Neural cell (in vitro differentiated cells): ENCODE results near the gene ZNF691. TPM values are rescaled to one million over a fixed set of nuclear protein-coding genes. Genes with fewer than 3 reads are reported as not detected.

Experiments
- H2AFZ ChIP-seq: fragments of 200-600, 300-800 bp; sonication (generic), shearing (Covaris generic); 2 replicates; pipeline ENCODE4 v1.6.0; 2014; ENCODE audit warnings: low read depth, mild to moderate bottlenecking, antibody characterized with exemption, low read length, moderate library complexity
- H3F3A ChIP-seq: fragments of 200-600 bp; shearing (Covaris generic); 2 replicates; pipeline ENCODE4 v1.6.1; 2016; ENCODE audit warnings: mild to moderate bottlenecking, moderate library complexity, mixed read lengths, antibody characterized with exemption, low read length; ENCODE audit not compliant: insufficient read depth, poor library complexity, severe bottlenecking
- H3K27ac ChIP-seq: fragments of 200-600, 300-800 bp; sonication (generic), shearing (Covaris generic); 2 replicates; pipeline ENCODE4 v1.5.1; 2014; ENCODE audit warnings: mild to moderate bottlenecking, low read length, moderate library complexity
- H3K27me3 ChIP-seq: fragments of 300-800, 200-600 bp; sonication (generic), shearing (Covaris generic); 2 replicates; pipeline ENCODE4 v1.6.0; 2014; ENCODE audit warnings: mild to moderate bottlenecking, low read depth, low read length, moderate library complexity; ENCODE audit not compliant: insufficient read depth
- H3K36me3 ChIP-seq: fragments of 300-800, 200-600 bp; sonication (generic), shearing (Covaris generic); 2 replicates; pipeline ENCODE4 v1.5.1; 2014; ENCODE audit warnings: mild to moderate bottlenecking, antibody characterized with exemption, low read length, moderate library complexity; ENCODE audit not compliant: insufficient read depth
- H3K4me2 ChIP-seq: fragments of 300-800, 200-600 bp; sonication (generic), shearing (Covaris generic); 2 replicates; pipeline ENCODE4 v1.6.0; 2014; ENCODE audit warnings: mild to moderate bottlenecking, low read length
- H3K4me3 ChIP-seq: fragments of 300-800, 200-600 bp; sonication (generic), shearing (Covaris generic); 2 replicates; pipeline ENCODE4 v1.5.1; 2014; ENCODE audit warnings: mild to moderate bottlenecking, low read length, moderate library complexity
- H3K79me2 ChIP-seq: fragments of 200-600 bp; shearing (Covaris generic); replicated peaks from 2 replicates; pipeline ENCODE4 v1.6.0; 2014; ENCODE audit warnings: mild to moderate bottlenecking, low read length, moderate library complexity; ENCODE audit not compliant: insufficient read depth
- H3K9ac ChIP-seq: fragments of 300-800, 200-600 bp; sonication (generic), shearing (Covaris generic); 2 replicates; pipeline ENCODE4 v1.6.1; 2016; ENCODE audit warnings: mild to moderate bottlenecking, low read length, mixed read lengths
- H3K9me2 ChIP-seq: fragments of 200-600 bp; shearing (Covaris generic); 2 replicates; pipeline ENCODE4 v1.6.1; 2016; ENCODE audit warnings: mild to moderate bottlenecking, low read length, mixed read lengths; ENCODE audit not compliant: insufficient read depth
- H3K9me3 ChIP-seq: fragments of 200-600, 300-800 bp; sonication (generic), shearing (Covaris generic); 2 replicates; pipeline ENCODE4 v1.6.1; 2016; ENCODE audit warnings: mild to moderate bottlenecking, mixed run types, low read length, moderate library complexity, mixed read lengths
- H4K20me1 ChIP-seq: fragments of 200-600 bp; shearing (Covaris generic); 2 replicates; pipeline ENCODE4 v1.6.1; 2016; ENCODE audit warnings: mild to moderate bottlenecking, mixed run types; ENCODE audit not compliant: insufficient read depth
- CTCF ChIP-seq: fragments of 450-650 bp; IDR thresholded peaks from 2 replicates; pipeline ENCODE4 v1.5.1; 2014; ENCODE audit warnings: antibody characterized with exemption, mild to moderate bottlenecking, moderate library complexity; ENCODE audit not compliant: poor library complexity, severe bottlenecking
- EP300 ChIP-seq: fragments of 450-650 bp; conservative IDR thresholded peaks from 2 replicates; pipeline ENCODE4 v1.6.1; 2014; ENCODE audit warnings: antibody characterized with exemption, mild to moderate bottlenecking, moderate library complexity; ENCODE audit not compliant: poor library complexity, severe bottlenecking
- EZH2 ChIP-seq: fragments of 200-600, 300-800 bp; shearing (Covaris generic), sonication (generic); IDR thresholded peaks from 2 replicates; pipeline ENCODE4 v1.6.1; 2014; ENCODE audit warnings: antibody characterized with exemption, low read length, borderline replicate concordance, mild to moderate bottlenecking; ENCODE audit not compliant: insufficient read depth, poor library complexity, severe bottlenecking
- MXI1 ChIP-seq: fragments of 450-650 bp; conservative IDR thresholded peaks from 2 replicates; pipeline ENCODE4 v1.6.1; 2014; ENCODE audit warnings: antibody characterized with exemption, mild to moderate bottlenecking; ENCODE audit not compliant: poor library complexity, severe bottlenecking
- POLR2AphosphoS5 ChIP-seq: IDR thresholded peaks from 2 replicates; pipeline ENCODE4 v1.6.1; 2012
- RAD21 ChIP-seq: fragments of 450-650 bp; conservative IDR thresholded peaks from 2 replicates; pipeline ENCODE4 v1.6.1; 2014; ENCODE audit warnings: antibody characterized with exemption, mild to moderate bottlenecking, moderate library complexity
- REST ChIP-seq: IDR thresholded peaks from 2 replicates; pipeline ENCODE4 v1.6.1; 2012; ENCODE audit warnings: borderline replicate concordance
- SMC3 ChIP-seq: fragments of 450-650 bp; conservative IDR thresholded peaks from 2 replicates; pipeline ENCODE4 v1.6.1; 2014; ENCODE audit warnings: antibody characterized with exemption, mild to moderate bottlenecking, moderate library complexity; ENCODE audit not compliant: poor library complexity
- TAF1 ChIP-seq: IDR thresholded peaks from 2 replicates; pipeline ENCODE4 v1.6.1; 2012; ENCODE audit warnings: low read depth
- polyA plus RNA-seq: library from polyadenylated mRNA; depleted of rRNA; stranded (reverse); fragments of >200 nt; gene quantifications from 2 replicates; pipeline ENCODE4 v1.2.3, GENCODE V29; 2014

The ZNF691 gene
- polyA plus RNA-seq, 1 donor from 2014 or later: 14.9 TPM

- Histone ChIP-seq H3K4me2 (no peak overlapping the region), H4K20me1 (no peaks in the 10 kb centered on the region), H3K9me2 (no peaks in the 10 kb centered on the region), H3K79me2 (no peaks in the 10 kb centered on the region), H3K27ac (no peak overlapping the region), H3K9ac (no peak overlapping the region), H2AFZ (no peak overlapping the region), H3K4me3 (no peak overlapping the region), H3K27me3 (no peaks in the 10 kb centered on the region), H3F3A (no peaks in the 10 kb centered on the region), H3K36me3 (no peaks in the 10 kb centered on the region), H3K9me3 (no peaks in the 10 kb centered on the region)
- no peak for TF ChIP-seq EP300
- no peak for TF ChIP-seq SMC3
- no peak for TF ChIP-seq RAD21
- TF ChIP-seq EZH2: no peak
- no peak for TF ChIP-seq CTCF
- no peak for TF ChIP-seq POLR2AphosphoS5
- no peak for TF ChIP-seq MXI1
- no peak for TF ChIP-seq REST
- no peak for TF ChIP-seq TAF1
These were observed 15.1 kb upstream of the ZNF691 start for GRCh38 chr1:42831273-42831672.

DNA sequence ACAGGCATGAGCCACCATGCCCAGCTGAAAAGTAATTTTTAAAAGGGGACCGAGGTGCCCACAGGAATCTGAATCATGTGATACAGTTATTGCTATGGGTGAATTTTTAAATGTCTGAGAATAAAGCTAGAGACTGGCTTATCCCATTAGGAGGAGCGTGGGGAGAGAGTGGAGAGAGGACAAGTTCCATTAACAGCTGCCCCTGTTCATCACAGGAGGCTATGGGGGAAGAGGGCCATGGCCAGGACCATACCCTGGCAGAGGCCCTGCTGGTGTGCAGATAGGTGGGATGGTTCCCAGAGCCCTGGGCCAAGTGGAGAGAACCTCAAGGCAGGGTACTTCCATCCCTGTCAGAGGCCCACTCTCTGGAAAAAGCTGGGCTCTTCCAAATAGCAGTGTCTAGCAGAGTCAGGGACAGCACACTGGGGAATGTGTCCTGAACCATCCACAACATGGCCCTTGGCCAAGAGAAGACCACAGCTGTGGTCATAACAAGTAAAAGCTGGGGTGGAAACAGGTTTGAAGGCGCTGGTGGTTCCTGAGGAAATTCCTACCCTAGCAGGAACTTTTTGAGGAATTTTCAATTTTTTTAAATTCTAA is 13.7 kb upstream of the ZNF691 start:
- H2AFZ ChIP-seq: no peak overlapping the region
- no peaks in the 10 kb centered on the region for H3K27me3 ChIP-seq
- TF ChIP-seq RAD21 (no peak), CTCF (no peak), POLR2AphosphoS5 (no peak), SMC3 (no peak), MXI1 (no peak), REST (no peak), EP300 (no peak)
- H3K27ac ChIP-seq: no peak overlapping the region
- no peak overlapping the region for H3K9ac ChIP-seq
- no peaks in the 10 kb centered on the region for H4K20me1 ChIP-seq
- no peaks in the 10 kb centered on the region for H3K9me3 ChIP-seq
- no peaks in the 10 kb centered on the region for H3K79me2 ChIP-seq
- H3K4me3 ChIP-seq: no peak overlapping the region
- no peaks in the 10 kb centered on the region for H3K9me2 ChIP-seq
- no peak overlapping the region for H3K4me2 ChIP-seq
- H3K36me3 ChIP-seq: no peaks in the 10 kb centered on the region
- no peaks in the 10 kb centered on the region for H3F3A ChIP-seq
